HCT116 (cell line): ENCODE data around the gene BORCS5. TPM values are rescaled to one million over a fixed set of nuclear protein-coding genes. Genes with fewer than 3 reads are reported as not detected.

Experiments used
- ATAC-seq: fragments of 200-7000 bp; cut with Tn5 transposase; 2 replicates; pipeline ENCODE4 v1.9.1; 2020; ENCODE audit warnings: mild to moderate bottlenecking, moderate library complexity
- BruUV-seq: library from RNA; stranded (reverse); fragments of 400-500 nt; replicated peaks from 2 replicates; lab custom pipeline; 2021; lab: Mats Ljungman, UMichigan
- CTCF ChIA-PET: fragments of 300-600 bp; sonication (Branson Sonifier 250); formaldehyde crosslinking; loops from one replicate; lab custom pipeline; 2021; ENCODE audit warnings: antibody characterized with exemption; lab: Charles Lee
- POLR2A ChIA-PET: fragments of 300-600, 350-600 bp; sonication (Branson Sonifier 250); formaldehyde crosslinking; loops from one replicate; lab custom pipeline; 2021; ENCODE audit warnings: antibody characterized with exemption; lab: Charles Lee
- RAD21 ChIA-PET, 2 experiments: fragments of 300-600 bp; sonication (Branson Sonifier 250); formaldehyde crosslinking; loops; one replicate each; lab custom pipeline; 2023; ENCODE audit warnings: low total read pairs in 2 of 2; ENCODE audit not compliant: uncharacterized antibody in 2 of 2, unreplicated experiment in 2 of 2, low non-redundant PET in 1 of 2; lab: Charles Lee
- DNase-seq: peaks from one replicate; pipeline ENCODE4 v3.0.0-alpha.2; 2010; ENCODE audit warnings: low read depth, low spot score
- H2AFZ ChIP-seq: fragments of 200-600 bp; shearing (Covaris generic), sonication (generic); 2 replicates; pipeline ENCODE4 v1.6.1; 2017; ENCODE audit warnings: low read depth, mixed run types, mixed read lengths, antibody characterized with exemption, low read length; ENCODE audit not compliant: poor library complexity, severe bottlenecking
- H3K27ac ChIP-seq: 2 replicates; pipeline ENCODE4 v1.5.1; 2012; ENCODE audit warnings: low read depth, low read length
- H3K27me3 ChIP-seq: fragments of 200-600 bp; sonication (generic); 2 replicates; pipeline ENCODE4 v1.6.1; 2016; ENCODE audit warnings: mixed run types, low read length, mixed read lengths; ENCODE audit not compliant: insufficient read depth
- H3K36me3 ChIP-seq, 2 experiments: fragments of 200-500 bp in 1 of 2; fragments of 200-600 bp in 1 of 2; sonication (Bioruptor generic) in 1 of 2; sonication (generic) in 1 of 2; 2 replicates each; pipeline versions ENCODE4 v1.5.1 to v1.6.1; 2014 to 2016; ENCODE audit warnings: low read length in 2 of 2, inconsistent platforms in 1 of 2, mixed read lengths in 1 of 2, mixed run types in 1 of 2; ENCODE audit not compliant: insufficient read depth in 2 of 2, control insufficient read depth in 1 of 2
- H3K4me1 ChIP-seq, 2 experiments: fragments of 200-600 bp in 1 of 2; sonication (generic) in 1 of 2; 2 replicates each; pipeline versions ENCODE4 v1.5.1 to v1.6.1; 2012 to 2017; ENCODE audit warnings: low read length in 2 of 2, inconsistent platforms in 1 of 2, mild to moderate bottlenecking in 1 of 2, mixed read lengths in 1 of 2, mixed run types in 1 of 2, moderate library complexity in 1 of 2; ENCODE audit not compliant: insufficient read depth in 2 of 2, control insufficient read depth in 1 of 2
- H3K4me2 ChIP-seq: fragments of 200-600 bp; sonication (generic); 2 replicates; pipeline ENCODE4 v1.6.1; 2017; ENCODE audit warnings: mixed run types, low read length, mixed read lengths
- H3K4me3 ChIP-seq, 2 experiments: fragments of 200-600 bp in 1 of 2; sonication (generic) in 1 of 2; replicated peaks in 1 of 2; 2 replicates each; pipeline ENCODE4 v1.5.1; 2011 to 2016; ENCODE audit warnings: low read length in 2 of 2, control low read depth in 1 of 2, low read depth in 1 of 2, mild to moderate bottlenecking in 1 of 2, mixed read lengths in 1 of 2, mixed run types in 1 of 2
- H3K79me2 ChIP-seq: fragments of 200-600 bp; sonication (generic); 2 replicates; pipeline ENCODE4 v1.6.1; 2017; ENCODE audit warnings: mild to moderate bottlenecking, mixed run types, low read length, moderate library complexity, mixed read lengths; ENCODE audit not compliant: insufficient read depth
- H3K9ac ChIP-seq: fragments of 200-600 bp; sonication (generic); 2 replicates; pipeline ENCODE4 v1.6.1; 2016; ENCODE audit warnings: low read length, mixed read lengths
- H3K9me2 ChIP-seq: fragments of 200-600 bp; sonication (generic), shearing (Covaris generic); 2 replicates; pipeline ENCODE4 v1.6.1; 2017; ENCODE audit warnings: mixed run types, mild to moderate bottlenecking, moderate library complexity; ENCODE audit not compliant: insufficient read depth
- H3K9me3 ChIP-seq, 2 experiments: fragments of 200-500 bp in 1 of 2; fragments of 200-600 bp in 1 of 2; sonication (Bioruptor generic) in 1 of 2; sonication (generic) in 1 of 2; 2 replicates each; pipeline ENCODE4 v1.6.1; 2014 to 2017; ENCODE audit warnings: low read length in 2 of 2, mixed read lengths in 2 of 2, inconsistent platforms in 1 of 2, low read depth in 1 of 2, mild to moderate bottlenecking in 1 of 2, mixed run types in 1 of 2, moderate library complexity in 1 of 2; ENCODE audit not compliant: control insufficient read depth in 1 of 2, insufficient read depth in 1 of 2
- H4K20me1 ChIP-seq: fragments of 200-600 bp; sonication (generic), shearing (Covaris generic); 2 replicates; pipeline ENCODE4 v1.6.1; 2017; ENCODE audit warnings: mixed run types, mild to moderate bottlenecking, moderate library complexity; ENCODE audit not compliant: insufficient read depth
- ELF1 ChIP-seq: IDR thresholded peaks from 2 replicates; pipeline ENCODE4 v1.6.1; 2012; ENCODE audit warnings: low read depth, borderline replicate concordance
- EZH2 ChIP-seq: fragments of 200-600 bp; sonication (generic); IDR thresholded peaks from 2 replicates; pipeline ENCODE4 v1.6.1; 2017; ENCODE audit warnings: antibody characterized with exemption, mixed run types
- EZH2phosphoT487 ChIP-seq: fragments of 200-600 bp; IDR thresholded peaks from 2 replicates; pipeline ENCODE4 v1.6.1; 2018; ENCODE audit warnings: antibody characterized with exemption, borderline replicate concordance
- FOSL1 ChIP-seq: IDR thresholded peaks from 2 replicates; pipeline ENCODE4 v1.6.1; 2012; ENCODE audit warnings: low read depth
- JUND ChIP-seq: IDR thresholded peaks from 2 replicates; pipeline ENCODE4 v1.6.1; 2012
- POLR2A ChIP-seq: IDR thresholded peaks from 2 replicates; pipeline ENCODE4 v1.7.0; 2011; ENCODE audit warnings: borderline replicate concordance; ENCODE audit not compliant: insufficient read depth, insufficient read length; ENCODE audit errors: extremely low read depth
- POLR2AphosphoS5 ChIP-seq: IDR thresholded peaks from 2 replicates; pipeline ENCODE4 v1.6.1; 2011; ENCODE audit warnings: mild to moderate bottlenecking, low read depth, low read length, moderate library complexity
- RAD21 ChIP-seq: IDR thresholded peaks from 2 replicates; pipeline ENCODE4 v1.6.1; 2012; ENCODE audit warnings: low read depth, mild to moderate bottlenecking
- SIN3A ChIP-seq: IDR thresholded peaks from 2 replicates; pipeline ENCODE4 v1.6.1; 2012; ENCODE audit warnings: low read depth
- SRF ChIP-seq: IDR thresholded peaks from 2 replicates; pipeline ENCODE4 v1.6.1; 2012; ENCODE audit warnings: low read depth
- TCF7L2 ChIP-seq: IDR thresholded peaks from 2 replicates; pipeline ENCODE4 v1.7.0; 2011; ENCODE audit warnings: borderline replicate concordance, inconsistent platforms; ENCODE audit not compliant: insufficient read depth, insufficient read length; ENCODE audit errors: extremely low read depth
- YY1 ChIP-seq: IDR thresholded peaks from 2 replicates; pipeline ENCODE4 v1.6.1; 2011; ENCODE audit warnings: low read length, low read depth, moderate library complexity, mild to moderate bottlenecking; ENCODE audit not compliant: insufficient replicate concordance; ENCODE audit errors: extremely low read depth
- intact Hi-C: fragments of 100-400 bp; cut with micrococcal nuclease; formaldehyde crosslinking; loops from 2 replicates; pipeline ENCODE4 v1.10.0; 2022
- total RNA-seq: library from RNA; stranded (reverse); gene quantifications from one replicate; pipeline ENCODE4 v1.2.1, GENCODE V29; 2021; ENCODE audit not compliant: unreplicated experiment
- TF ChIP-seq, protein P1 (sequence below): IDR thresholded peaks from 2 replicates; pipeline ENCODE4 v1.6.1; 2012
- TF ChIP-seq, protein P2 (sequence below): IDR thresholded peaks from 2 replicates; pipeline ENCODE4 v1.6.1; 2012; ENCODE audit warnings: low read depth
- TF ChIP-seq, protein P3 (sequence below): IDR thresholded peaks from 2 replicates; pipeline ENCODE4 v1.6.1; 2012
- TF ChIP-seq, protein P4 (sequence below), 3 experiments: fragments of 200-600 bp in 1 of 3; sonication (generic) in 1 of 3; IDR thresholded peaks in 2 of 3; conservative IDR thresholded peaks in 1 of 3; 2 replicates each; pipeline ENCODE4 v1.5.1; 2012 to 2017; ENCODE audit warnings: low read depth in 2 of 3, low read length in 2 of 3, antibody characterized with exemption in 1 of 3, borderline replicate concordance in 1 of 3, control low read depth in 1 of 3, mild to moderate bottlenecking in 1 of 3, mixed read lengths in 1 of 3, mixed run types in 1 of 3, moderate library complexity in 1 of 3; ENCODE audit not compliant: insufficient read depth in 1 of 3
- TF ChIP-seq, protein P5 (sequence below): IDR thresholded peaks from 2 replicates; pipeline ENCODE4 v1.6.1; 2011; ENCODE audit warnings: mild to moderate bottlenecking, low read length, moderate library complexity; ENCODE audit not compliant: insufficient replicate concordance; ENCODE audit errors: extremely low read depth

The BORCS5 gene
- total RNA-seq, 1 experiment from 2014 or later, result 8.7 TPM

DNA sequence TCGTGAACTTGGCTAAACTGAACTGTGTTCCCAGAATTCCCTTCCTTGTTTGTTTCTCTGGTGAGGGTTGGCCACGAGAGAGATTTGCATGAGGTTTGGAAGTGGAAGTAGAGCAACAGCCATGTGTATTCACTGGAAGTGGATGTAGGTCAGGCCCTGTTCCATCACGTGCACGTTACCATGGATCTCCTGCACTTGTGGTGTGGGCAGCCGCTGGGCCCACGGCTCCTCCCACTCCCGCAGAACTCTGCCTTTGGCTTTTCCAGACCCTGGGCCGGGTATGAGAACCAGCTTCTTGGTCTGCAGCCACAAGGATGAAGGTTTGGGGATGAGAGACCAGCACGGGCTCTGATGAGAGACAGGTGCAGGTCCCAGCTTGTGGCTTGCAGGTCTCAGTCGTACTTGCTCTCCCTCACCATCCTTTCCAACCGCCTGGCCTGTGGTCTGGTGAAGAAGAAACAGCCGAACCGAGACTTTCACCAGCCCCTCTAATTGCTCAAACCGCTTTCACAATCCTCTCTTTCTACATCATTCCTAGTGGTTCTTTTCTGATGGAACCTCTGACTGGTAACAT, 110.9 kb downstream of the BORCS5 start:
- Histone ChIP-seq H3K36me3 (no peaks in the 10 kb centered on the region), H3K27me3 (no peaks in the 10 kb centered on the region), H3K9ac (no peak overlapping the region), H4K20me1 (no peaks in the 10 kb centered on the region), H3K27ac (no peak overlapping the region), H3K79me2 (no peaks in the 10 kb centered on the region), H3K4me3 (no peak overlapping the region), H2AFZ (no peak overlapping the region), H3K4me2 (no peak overlapping the region), H3K9me2 (no peaks in the 10 kb centered on the region), H3K9me3 (no peaks in the 10 kb centered on the region), H3K4me1 (no peaks in the 10 kb centered on the region)
- intact Hi-C loops, result no loop called here
- ChIA-PET POLR2A (no interaction called here), RAD21 (no interaction called here), CTCF (no interaction called here)
- TF ChIP-seq, protein P1, sequence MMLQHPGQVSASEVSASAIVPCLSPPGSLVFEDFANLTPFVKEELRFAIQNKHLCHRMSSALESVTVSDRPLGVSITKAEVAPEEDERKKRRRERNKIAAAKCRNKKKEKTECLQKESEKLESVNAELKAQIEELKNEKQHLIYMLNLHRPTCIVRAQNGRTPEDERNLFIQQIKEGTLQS, result no peak
- TF ChIP-seq, protein P2, sequence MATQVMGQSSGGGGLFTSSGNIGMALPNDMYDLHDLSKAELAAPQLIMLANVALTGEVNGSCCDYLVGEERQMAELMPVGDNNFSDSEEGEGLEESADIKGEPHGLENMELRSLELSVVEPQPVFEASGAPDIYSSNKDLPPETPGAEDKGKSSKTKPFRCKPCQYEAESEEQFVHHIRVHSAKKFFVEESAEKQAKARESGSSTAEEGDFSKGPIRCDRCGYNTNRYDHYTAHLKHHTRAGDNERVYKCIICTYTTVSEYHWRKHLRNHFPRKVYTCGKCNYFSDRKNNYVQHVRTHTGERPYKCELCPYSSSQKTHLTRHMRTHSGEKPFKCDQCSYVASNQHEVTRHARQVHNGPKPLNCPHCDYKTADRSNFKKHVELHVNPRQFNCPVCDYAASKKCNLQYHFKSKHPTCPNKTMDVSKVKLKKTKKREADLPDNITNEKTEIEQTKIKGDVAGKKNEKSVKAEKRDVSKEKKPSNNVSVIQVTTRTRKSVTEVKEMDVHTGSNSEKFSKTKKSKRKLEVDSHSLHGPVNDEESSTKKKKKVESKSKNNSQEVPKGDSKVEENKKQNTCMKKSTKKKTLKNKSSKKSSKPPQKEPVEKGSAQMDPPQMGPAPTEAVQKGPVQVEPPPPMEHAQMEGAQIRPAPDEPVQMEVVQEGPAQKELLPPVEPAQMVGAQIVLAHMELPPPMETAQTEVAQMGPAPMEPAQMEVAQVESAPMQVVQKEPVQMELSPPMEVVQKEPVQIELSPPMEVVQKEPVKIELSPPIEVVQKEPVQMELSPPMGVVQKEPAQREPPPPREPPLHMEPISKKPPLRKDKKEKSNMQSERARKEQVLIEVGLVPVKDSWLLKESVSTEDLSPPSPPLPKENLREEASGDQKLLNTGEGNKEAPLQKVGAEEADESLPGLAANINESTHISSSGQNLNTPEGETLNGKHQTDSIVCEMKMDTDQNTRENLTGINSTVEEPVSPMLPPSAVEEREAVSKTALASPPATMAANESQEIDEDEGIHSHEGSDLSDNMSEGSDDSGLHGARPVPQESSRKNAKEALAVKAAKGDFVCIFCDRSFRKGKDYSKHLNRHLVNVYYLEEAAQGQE, result no peak
- TF ChIP-seq, protein P3, sequence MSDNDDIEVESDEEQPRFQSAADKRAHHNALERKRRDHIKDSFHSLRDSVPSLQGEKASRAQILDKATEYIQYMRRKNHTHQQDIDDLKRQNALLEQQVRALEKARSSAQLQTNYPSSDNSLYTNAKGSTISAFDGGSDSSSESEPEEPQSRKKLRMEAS, result no peak
- no peak for TF ChIP-seq SIN3A
- TF ChIP-seq POLR2AphosphoS5, result no peak
- no peak for TF ChIP-seq TCF7L2
- TF ChIP-seq JUND, result no peak
- TF ChIP-seq EZH2, result no peak
- no peak for TF ChIP-seq FOSL1
- no peak for TF ChIP-seq RAD21
- TF ChIP-seq, protein P4, sequence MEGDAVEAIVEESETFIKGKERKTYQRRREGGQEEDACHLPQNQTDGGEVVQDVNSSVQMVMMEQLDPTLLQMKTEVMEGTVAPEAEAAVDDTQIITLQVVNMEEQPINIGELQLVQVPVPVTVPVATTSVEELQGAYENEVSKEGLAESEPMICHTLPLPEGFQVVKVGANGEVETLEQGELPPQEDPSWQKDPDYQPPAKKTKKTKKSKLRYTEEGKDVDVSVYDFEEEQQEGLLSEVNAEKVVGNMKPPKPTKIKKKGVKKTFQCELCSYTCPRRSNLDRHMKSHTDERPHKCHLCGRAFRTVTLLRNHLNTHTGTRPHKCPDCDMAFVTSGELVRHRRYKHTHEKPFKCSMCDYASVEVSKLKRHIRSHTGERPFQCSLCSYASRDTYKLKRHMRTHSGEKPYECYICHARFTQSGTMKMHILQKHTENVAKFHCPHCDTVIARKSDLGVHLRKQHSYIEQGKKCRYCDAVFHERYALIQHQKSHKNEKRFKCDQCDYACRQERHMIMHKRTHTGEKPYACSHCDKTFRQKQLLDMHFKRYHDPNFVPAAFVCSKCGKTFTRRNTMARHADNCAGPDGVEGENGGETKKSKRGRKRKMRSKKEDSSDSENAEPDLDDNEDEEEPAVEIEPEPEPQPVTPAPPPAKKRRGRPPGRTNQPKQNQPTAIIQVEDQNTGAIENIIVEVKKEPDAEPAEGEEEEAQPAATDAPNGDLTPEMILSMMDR (IDR thresholded peaks at IDR 0.05 in 2 of 3, conservative IDR thresholded peaks at IDR 0.05 in 1 of 3; ENCODE audit: borderline replicate concordance in 1 of 3, insufficient read depth in 1 of 3, low read depth in 2 of 3, low read length in 2 of 3), result no peak
- TF ChIP-seq ELF1, result no peak
- TF ChIP-seq YY1, result no peak
- TF ChIP-seq EZH2phosphoT487, result no peak
- TF ChIP-seq, protein P5, sequence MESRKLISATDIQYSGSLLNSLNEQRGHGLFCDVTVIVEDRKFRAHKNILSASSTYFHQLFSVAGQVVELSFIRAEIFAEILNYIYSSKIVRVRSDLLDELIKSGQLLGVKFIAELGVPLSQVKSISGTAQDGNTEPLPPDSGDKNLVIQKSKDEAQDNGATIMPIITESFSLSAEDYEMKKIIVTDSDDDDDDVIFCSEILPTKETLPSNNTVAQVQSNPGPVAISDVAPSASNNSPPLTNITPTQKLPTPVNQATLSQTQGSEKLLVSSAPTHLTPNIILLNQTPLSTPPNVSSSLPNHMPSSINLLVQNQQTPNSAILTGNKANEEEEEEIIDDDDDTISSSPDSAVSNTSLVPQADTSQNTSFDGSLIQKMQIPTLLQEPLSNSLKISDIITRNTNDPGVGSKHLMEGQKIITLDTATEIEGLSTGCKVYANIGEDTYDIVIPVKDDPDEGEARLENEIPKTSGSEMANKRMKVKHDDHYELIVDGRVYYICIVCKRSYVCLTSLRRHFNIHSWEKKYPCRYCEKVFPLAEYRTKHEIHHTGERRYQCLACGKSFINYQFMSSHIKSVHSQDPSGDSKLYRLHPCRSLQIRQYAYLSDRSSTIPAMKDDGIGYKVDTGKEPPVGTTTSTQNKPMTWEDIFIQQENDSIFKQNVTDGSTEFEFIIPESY, result no peak
- no peak for TF ChIP-seq SRF
- TF ChIP-seq POLR2A, result no peak
- DNase-seq (no peak), ATAC-seq (no peak)
- BruUV-seq, result no TSS peak
